ENCODE measurements around the gene TIMM22.
"Not testable (repeated sequence)": the region's sequence is repeated elsewhere in the genome, so short reads cannot be mapped to it uniquely, and the experiment has no call there.

Gene TIMM22

GRCh38 chr17:971861-972260, 25.1 kb upstream of the TIMM22 start:
- DNase-seq (ENCODE audit: extremely low read depth in 1 of 2, low read depth in 1 of 2): not testable (repeated sequence)

- no peak for DNase-seq (ENCODE audit: extremely low read depth in 1 of 2, low read depth in 1 of 2)
Observed at GRCh38 chr17:973053-973452, 23.9 kb upstream of the TIMM22 start.

- not testable (repeated sequence) for DNase-seq (ENCODE audit: extremely low read depth in 1 of 2, low read depth in 1 of 2)
Observed at GRCh38 chr17:974778-975177, 22.2 kb upstream of the TIMM22 start.

GRCh38 chr17:975371-975915, 21.5 kb upstream of the TIMM22 start:
- no peak for DNase-seq (ENCODE audit: extremely low read depth in 1 of 2, low read depth in 1 of 2)

- no peak for DNase-seq (ENCODE audit: extremely low read depth in 1 of 2, low read depth in 1 of 2)
Observed at GRCh38 chr17:976312-976711, 20.6 kb upstream of the TIMM22 start.

GRCh38 chr17:977166-977565, 19.8 kb upstream of the TIMM22 start:
- no peak for DNase-seq (ENCODE audit: extremely low read depth in 1 of 2, low read depth in 1 of 2)

GRCh38 chr17:978103-979093, 18.5 kb upstream of the TIMM22 start:
- DNase-seq (ENCODE audit: extremely low read depth in 1 of 2, low read depth in 1 of 2): no peak

- no peak for DNase-seq (ENCODE audit: extremely low read depth in 1 of 2, low read depth in 1 of 2)
Observed at GRCh38 chr17:979212-979538, 17.8 kb upstream of the TIMM22 start.

- peak; percentile 67 to 72 for DNase-seq (ENCODE audit: extremely low read depth in 1 of 2, low read depth in 1 of 2)
Observed at GRCh38 chr17:979539-980405, 17.2 kb upstream of the TIMM22 start, which contains the start of gene NXN. Gene NXN (minus strand): TSS chr17:979776.

- DNase-seq (ENCODE audit: extremely low read depth in 1 of 2, low read depth in 1 of 2): peak; percentile 40 to 67
Observed at GRCh38 chr17:980406-981291, 16.3 kb upstream of the TIMM22 start.

- no peak for DNase-seq (ENCODE audit: extremely low read depth in 1 of 2, low read depth in 1 of 2)
Observed at GRCh38 chr17:981292-981658, 15.7 kb upstream of the TIMM22 start.

- no peak for DNase-seq (ENCODE audit: extremely low read depth in 1 of 2, low read depth in 1 of 2)
Observed at GRCh38 chr17:983921-984320, 13.0 kb upstream of the TIMM22 start.

- no peak for DNase-seq (ENCODE audit: extremely low read depth in 1 of 2, low read depth in 1 of 2)
Observed at GRCh38 chr17:986322-986929, 10.5 kb upstream of the TIMM22 start.

GRCh38 chr17:987931-988330, 9.0 kb upstream of the TIMM22 start:
- no peak for DNase-seq (ENCODE audit: extremely low read depth in 1 of 2, low read depth in 1 of 2)

GRCh38 chr17:988561-988960, 8.4 kb upstream of the TIMM22 start:
- no peak for DNase-seq (ENCODE audit: extremely low read depth in 1 of 2, low read depth in 1 of 2)

- no peak for DNase-seq (ENCODE audit: extremely low read depth in 1 of 2, low read depth in 1 of 2)
Observed at GRCh38 chr17:992933-993332, 4.0 kb upstream of the TIMM22 start.

- DNase-seq (ENCODE audit: extremely low read depth in 1 of 2, low read depth in 1 of 2): not testable (repeated sequence)
Observed at GRCh38 chr17:995324-995723, 1.6 kb upstream of the TIMM22 start.

- DNase-seq (ENCODE audit: extremely low read depth in 1 of 2, low read depth in 1 of 2): no peak
Observed at GRCh38 chr17:998111-998510, 1.2 kb downstream of the TIMM22 start.

GRCh38 chr17:1000597-1001461, 3.9 kb downstream of the TIMM22 start:
- no peak for DNase-seq (ENCODE audit: extremely low read depth in 1 of 2, low read depth in 1 of 2)

Data from stimulated activated CD8-positive, alpha-beta memory T cell treated with anti-CD3 and anti-CD28 coated beads, Interleukin-7, amount 100 ng/mL, for 48 hours (primary cell).